ENCODE results near the gene PYGB.

PYGB gene

GRCh38 chr20:25283221-25283951 is 35.5 kb downstream of the PYGB start:
- no peak for DNase-seq

- no peak for DNase-seq
Measured at GRCh38 chr20:25284131-25284601, 36.3 kb downstream of the PYGB start.

GRCh38 chr20:25285091-25285647 is 37.3 kb downstream of the PYGB start:
- no peak for DNase-seq

GRCh38 chr20:25285856-25286798 is 38.2 kb downstream of the PYGB start:
- no peak for DNase-seq

- no peak for DNase-seq
Measured at GRCh38 chr20:25286917-25287316, 39.0 kb downstream of the PYGB start.

- DNase-seq, result no peak
Measured at GRCh38 chr20:25287631-25288290, 39.9 kb downstream of the PYGB start.

GRCh38 chr20:25288291-25289181 is 40.7 kb downstream of the PYGB start:
- DNase-seq, result no peak

GRCh38 chr20:25289886-25290597 is 42.2 kb downstream of the PYGB start:
- DNase-seq, result no peak

- DNase-seq, result no peak
Measured at GRCh38 chr20:25290646-25291431, 43.0 kb downstream of the PYGB start.

GRCh38 chr20:25291432-25292133 is 43.7 kb downstream of the PYGB start:
- no peak for DNase-seq

GRCh38 chr20:25292176-25292891 is 44.4 kb downstream of the PYGB start:
- DNase-seq, result no peak

GRCh38 chr20:25293507-25293906 is 45.6 kb downstream of the PYGB start:
- no peak for DNase-seq

- no peak for DNase-seq
Measured at GRCh38 chr20:25293910-25294458, 46.1 kb downstream of the PYGB start.

GRCh38 chr20:25294459-25295385 is 46.8 kb downstream of the PYGB start:
- no peak for DNase-seq

- no peak for DNase-seq
Measured at GRCh38 chr20:25295386-25296093, 47.7 kb downstream of the PYGB start.
